NCI-H748 treated with DMSO at 0.1 percent for 48 hours (cell line): Measurements from ENCODE around the gene DEPDC1B.
A peak's percentile ranks its signal among the peaks of the same experiment; 100 is the strongest.
"Not testable (repeated sequence)": the region's sequence is repeated elsewhere in the genome, so short reads cannot be mapped to it uniquely, and the experiment has no call there.

Source experiments
- DNase-seq: peaks from one replicate; lab custom pipeline; 2025; lab: John Stamatoyannopoulos, UW

The DEPDC1B gene, protein sequence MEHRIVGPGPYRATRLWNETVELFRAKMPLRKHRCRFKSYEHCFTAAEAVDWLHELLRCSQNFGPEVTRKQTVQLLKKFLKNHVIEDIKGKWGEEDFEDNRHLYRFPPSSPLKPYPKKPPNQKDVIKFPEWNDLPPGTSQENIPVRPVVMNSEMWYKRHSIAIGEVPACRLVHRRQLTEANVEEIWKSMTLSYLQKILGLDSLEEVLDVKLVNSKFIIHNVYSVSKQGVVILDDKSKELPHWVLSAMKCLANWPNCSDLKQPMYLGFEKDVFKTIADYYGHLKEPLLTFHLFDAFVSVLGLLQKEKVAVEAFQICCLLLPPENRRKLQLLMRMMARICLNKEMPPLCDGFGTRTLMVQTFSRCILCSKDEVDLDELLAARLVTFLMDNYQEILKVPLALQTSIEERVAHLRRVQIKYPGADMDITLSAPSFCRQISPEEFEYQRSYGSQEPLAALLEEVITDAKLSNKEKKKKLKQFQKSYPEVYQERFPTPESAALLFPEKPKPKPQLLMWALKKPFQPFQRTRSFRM

GRCh38 chr5:60699609-60700415 lies at the start of gene DEPDC1B:
TSS of gene DEPDC1B (minus strand) at chr5:60700166. CDS start at chr5:60700093, 73 bp downstream.
- DNase-seq: peak; percentile 83

- no peak for DNase-seq
Measured at GRCh38 chr5:60744682-60745081, 44.7 kb upstream of the DEPDC1B start.

DNA sequence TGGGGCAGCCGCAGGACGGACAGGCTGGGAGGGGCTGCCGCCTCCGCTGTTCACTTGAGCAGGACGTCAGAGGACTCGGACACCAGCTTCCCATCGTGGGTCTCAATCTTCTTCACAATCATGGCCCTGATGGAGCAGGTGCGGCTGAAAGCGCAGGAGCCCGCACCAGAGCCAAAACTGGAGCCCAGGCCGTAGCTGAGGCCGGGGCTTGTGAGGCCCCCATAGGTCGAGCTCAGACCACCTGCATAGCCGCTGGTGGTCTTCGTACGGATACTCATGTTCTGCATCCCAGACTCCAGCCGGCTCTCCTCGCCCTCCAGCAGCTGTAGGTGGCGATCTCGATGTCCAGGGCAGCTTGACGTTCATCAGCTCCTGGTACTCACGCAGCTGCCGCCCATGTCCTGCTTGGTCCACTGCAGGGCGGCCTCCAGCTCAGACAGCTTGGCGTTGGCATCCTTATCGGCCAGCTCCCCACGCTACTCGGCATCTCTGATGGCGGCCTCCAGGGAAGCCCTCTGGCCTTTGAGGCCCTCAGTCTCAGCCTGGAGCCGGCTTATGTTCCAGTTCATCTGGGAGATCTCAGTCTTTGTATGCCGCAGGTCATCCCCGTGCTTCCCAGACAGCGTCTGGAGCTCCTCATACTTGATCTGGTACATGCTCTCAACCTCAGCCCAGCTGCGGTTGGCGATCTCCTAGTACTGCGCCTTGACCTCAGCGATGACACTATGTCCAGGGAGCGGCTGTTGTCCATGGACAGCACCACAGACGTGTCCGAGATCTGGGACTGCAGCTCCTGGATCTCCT lies 43.7 kb upstream of the DEPDC1B start:
- no peak for DNase-seq

- no peak for DNase-seq
Measured at GRCh38 chr5:60740322-60740721, 40.4 kb upstream of the DEPDC1B start.

GRCh38 chr5:60738933-60739332 lies 39.0 kb upstream of the DEPDC1B start:
- no peak for DNase-seq

DNA sequence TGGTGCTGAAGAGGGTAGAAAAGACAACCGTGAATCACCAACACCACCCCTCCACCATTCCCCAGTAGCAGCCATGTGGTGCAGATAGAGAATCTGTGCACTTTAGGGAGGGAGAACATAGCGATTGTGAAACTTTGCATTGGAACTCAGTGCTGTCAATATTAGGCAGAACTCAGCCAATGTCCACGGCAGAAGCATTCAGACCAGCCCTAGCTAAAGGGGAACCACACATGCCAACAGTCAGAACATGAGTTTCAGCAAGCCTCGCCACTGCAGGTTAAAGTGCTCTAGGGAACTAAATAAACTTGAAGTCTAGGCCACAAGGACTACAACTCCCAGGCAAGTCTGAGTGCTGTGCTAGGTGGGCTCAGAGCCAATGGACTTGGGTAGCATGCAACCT lies 38.5 kb upstream of the DEPDC1B start:
- no peak for DNase-seq

GRCh38 chr5:60730858-60731257 lies 30.9 kb upstream of the DEPDC1B start:
- not testable (repeated sequence) for DNase-seq

- no peak for DNase-seq
Measured at GRCh38 chr5:60727033-60727679, 27.2 kb upstream of the DEPDC1B start.

DNA sequence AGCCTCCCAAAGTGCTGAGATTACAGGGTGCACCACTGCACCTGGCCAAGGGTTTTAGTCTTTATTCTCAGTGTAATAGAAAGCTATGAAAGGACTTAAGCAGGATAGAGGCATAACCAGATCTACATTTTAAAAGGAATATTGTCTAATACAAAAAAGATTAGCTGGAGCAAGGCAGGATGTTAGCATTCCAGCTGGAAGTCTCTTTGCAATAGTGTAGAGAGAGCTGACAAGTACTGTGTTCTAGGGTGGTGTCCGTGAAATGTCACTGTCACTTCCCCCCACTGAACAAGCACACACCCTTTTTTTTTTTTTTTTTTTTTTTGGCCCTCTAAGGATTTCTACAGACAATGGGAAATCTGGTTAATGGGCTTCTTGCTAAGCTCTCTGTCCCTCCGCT lies 24.2 kb upstream of the DEPDC1B start:
- no peak for DNase-seq

- peak; percentile 93 for DNase-seq
Measured at GRCh38 chr5:60722416-60722815, 22.4 kb upstream of the DEPDC1B start.

DNA sequence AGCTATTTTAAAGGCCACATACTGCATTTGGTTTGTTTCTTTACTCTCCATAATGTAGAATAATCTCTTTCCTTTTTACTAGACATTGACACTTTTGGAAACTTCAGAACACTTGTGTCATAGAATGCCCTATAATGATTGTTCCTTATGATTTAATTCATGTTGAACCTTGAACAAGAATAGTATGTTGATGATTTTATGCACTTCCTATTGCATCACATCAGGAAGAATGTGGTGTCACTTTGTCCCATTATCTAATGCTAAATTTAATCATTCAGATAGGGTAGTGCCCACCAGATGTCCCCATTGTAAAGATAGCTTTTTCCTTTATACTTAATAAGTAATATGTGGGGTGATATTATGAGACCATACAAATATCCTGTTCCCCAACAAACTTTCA lies 19.4 kb upstream of the DEPDC1B start:
- no peak for DNase-seq

GRCh38 chr5:60718166-60718892 lies 18.4 kb upstream of the DEPDC1B start:
- no peak for DNase-seq

GRCh38 chr5:60715201-60715928 lies 15.4 kb upstream of the DEPDC1B start:
- DNase-seq: not testable (repeated sequence)

GRCh38 chr5:60712950-60713349 lies 13.0 kb upstream of the DEPDC1B start:
- no peak for DNase-seq

DNA sequence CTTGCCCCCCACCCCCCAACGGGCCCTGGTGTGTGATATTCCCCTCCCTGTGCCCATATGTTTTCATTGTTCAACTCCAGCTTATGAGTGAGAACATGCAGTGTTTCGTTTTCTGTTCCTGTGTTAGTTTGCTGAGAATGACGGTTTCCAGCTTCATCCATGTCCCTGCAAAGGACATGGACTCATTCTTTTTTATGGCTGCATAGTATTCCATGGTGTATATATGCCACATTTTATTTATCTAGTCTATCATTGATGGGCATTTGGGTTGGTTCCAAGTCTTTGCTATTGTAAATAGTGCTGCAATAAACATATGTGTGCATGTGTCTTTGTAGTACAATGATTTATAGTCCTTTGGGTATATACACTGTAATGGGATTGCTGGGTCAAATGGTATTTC lies 11.9 kb upstream of the DEPDC1B start:
- not testable (repeated sequence) for DNase-seq

GRCh38 chr5:60710362-60710761 lies 10.4 kb upstream of the DEPDC1B start:
- DNase-seq: no peak

DNA sequence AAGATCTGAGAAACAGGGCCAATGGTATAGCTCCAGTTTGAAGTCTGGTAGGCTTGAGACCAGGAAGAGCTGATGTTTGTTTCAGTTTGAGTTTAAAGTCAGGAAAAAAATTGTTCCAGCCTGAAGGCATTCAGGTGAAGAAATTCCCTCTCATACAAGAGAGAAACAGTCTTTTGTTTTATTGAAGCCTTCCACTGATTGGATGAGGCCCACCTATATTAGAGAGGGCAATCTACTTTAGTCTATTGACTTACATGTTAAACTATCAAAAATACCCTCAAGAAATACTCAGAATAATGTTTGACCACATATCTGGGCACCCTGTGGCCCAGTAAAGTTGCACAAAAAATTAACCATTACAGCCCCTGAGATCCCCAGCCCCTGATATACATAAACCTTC lies 5.2 kb upstream of the DEPDC1B start:
- no peak for DNase-seq

GRCh38 chr5:60703944-60704343 lies 4.0 kb upstream of the DEPDC1B start:
- DNase-seq: no peak

DNA sequence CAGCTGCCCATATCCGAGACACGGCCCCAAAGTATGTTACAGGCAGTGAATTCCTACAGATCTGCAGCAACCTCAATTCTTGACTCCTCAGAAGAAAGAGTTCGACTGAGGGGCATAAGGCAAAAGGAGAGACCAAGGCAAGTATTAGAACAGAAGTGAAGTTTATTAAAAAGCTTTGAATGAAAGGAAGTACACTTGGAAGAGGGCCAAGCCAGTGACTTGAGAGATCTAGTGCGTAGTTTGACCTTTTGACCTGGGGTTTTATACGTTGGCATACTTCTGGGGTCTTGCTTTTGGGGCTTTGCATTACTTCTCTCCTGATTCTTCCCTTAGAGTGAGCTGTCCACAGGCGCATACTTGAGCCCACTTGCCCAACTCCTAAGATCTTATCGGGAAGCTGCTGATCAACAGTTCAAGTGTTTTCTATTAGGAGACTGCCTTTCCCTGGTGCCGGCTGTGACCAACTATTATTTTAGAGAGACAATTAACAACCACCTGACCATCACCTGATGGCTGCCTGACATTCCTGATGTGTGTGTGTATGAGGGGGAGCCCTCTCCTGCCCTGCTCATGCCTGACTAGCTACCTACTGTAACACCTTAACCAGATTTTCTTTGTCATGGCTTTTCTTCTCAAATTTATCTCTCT lies 1.5 kb upstream of the DEPDC1B start:
- no peak for DNase-seq

DNA sequence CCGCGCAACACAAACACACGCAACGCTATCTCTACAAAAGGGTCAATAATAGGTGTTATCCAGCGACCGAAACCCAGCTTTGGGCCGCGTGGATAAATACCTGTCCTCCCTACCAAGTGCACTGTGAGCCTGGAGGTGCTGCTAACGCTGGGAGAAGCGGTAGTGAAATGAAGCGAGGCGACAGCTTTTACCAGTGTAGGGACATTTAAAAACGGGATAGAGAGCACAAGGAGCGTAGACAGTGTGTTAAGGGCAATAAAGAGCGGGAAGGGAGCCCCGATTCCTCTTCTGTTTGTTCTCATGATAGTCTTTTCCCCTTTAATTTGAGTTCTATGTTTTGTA lies 421 bp upstream of the DEPDC1B start:
- no peak for DNase-seq
